ENCODE results near the gene RTN4RL2. TPM values are rescaled to one million over a fixed set of nuclear protein-coding genes. Genes with fewer than 3 reads are reported as not detected.
A peak's percentile ranks its signal among the peaks of the same experiment; 100 is the strongest.

RTN4RL2 gene
- total and polyA plus RNA-seq, 9 of the 15 experiments (the other 6 are each of a cell fraction or from before 2014, with no cell fraction given): 0.06 to 1.9 (median 0.34) TPM; not detected in 4

- TF ChIP-seq ZNF407 (IDR thresholded peaks at IDR 0.05; ENCODE audit: low read depth) (no peak), ZNF133 (CRISPR knock-in tag; IDR thresholded peaks at IDR 0.05) (no peak), E2F8 (IDR thresholded peaks at IDR 0.05; ENCODE audit: low read depth, partially characterized antibody) (no peak), ZNF609 (CRISPR knock-in tag; IDR thresholded peaks at IDR 0.05; ENCODE audit: borderline replicate concordance) (no peak), FOS (IDR thresholded peaks at IDR 0.05; ENCODE audit: extremely low read depth, insufficient read length) (peak; percentile 2), ZBTB8A (IDR thresholded peaks at IDR 0.05; ENCODE audit: partially characterized antibody) (no peak), SNRNP70 (optimal IDR thresholded peaks at IDR 0.05; ENCODE audit: low read depth, low read length) (no peak), MED1 (CRISPR knock-in tag; IDR thresholded peaks at IDR 0.05; ENCODE audit: borderline replicate concordance) (no peak), TFAP4 (CRISPR knock-in tag; IDR thresholded peaks at IDR 0.05; ENCODE audit: borderline replicate concordance) (peak; percentile 77; the same call in 1 of the 2 replicates), NFIC (IDR thresholded peaks at IDR 0.05) (peak; percentile 87)
Observed at GRCh38 chr11:57499413-57499982, 39.2 kb downstream of the RTN4RL2 start (continued).
